ENCODE measurements around the gene NEK9. TPM values are rescaled to one million over a fixed set of nuclear protein-coding genes. Genes with fewer than 3 reads are reported as not detected.

Gene NEK9
- total and polyA plus RNA-seq, 10 of the 15 experiments (the other 5 are each of a cell fraction or from before 2014, with no cell fraction given), result 6.0 to 78.8 (median 44.7) TPM

DNA sequence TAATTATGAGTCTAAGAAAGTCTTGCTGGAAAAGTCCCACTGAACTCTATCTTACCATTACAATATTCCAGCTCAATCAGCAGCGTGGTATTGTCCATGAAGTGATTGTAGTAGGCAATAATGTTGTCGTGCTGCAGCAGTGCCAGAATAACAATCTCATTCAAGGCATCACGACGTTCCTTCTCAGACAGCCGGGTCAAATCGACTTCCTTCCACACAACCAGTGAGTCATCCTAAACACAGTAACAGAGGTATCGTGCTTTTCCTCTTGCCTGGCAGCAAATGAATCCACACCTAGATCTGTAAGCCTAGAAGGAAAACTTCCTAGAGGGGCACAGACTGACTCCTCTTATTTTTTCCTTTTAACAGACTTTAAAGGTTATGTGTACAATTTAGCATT is 2.9 kb downstream of the NEK9 start:
- no peak overlapping the region; the same call in 1 of the 2 replicates for H3K4me3 ChIP-seq
- in situ Hi-C loops (cut with MboI) (loop anchor here (10.0 kb wide), 2 partner anchors 361 to 531 kb away; no protein-coding TSS in a partner anchor), intact Hi-C loops (cut with micrococcal nuclease; ENCODE audit: unreplicated experiment) (no loop called here)
- WGBS (ENCODE audit: insufficient coverage, insufficient replicate concordance, low lambda C conversion rate, missing lambda C conversion rate), result 57% methylated on average over 7 of the region's 7 CpGs
- H2AFZ ChIP-seq (ENCODE audit: control insufficient read depth, low read depth, low read length), result no peak overlapping the region
- H3K9ac ChIP-seq (ENCODE audit: control insufficient read depth, insufficient read depth, low read length), result no peak overlapping the region
- H3K9me3 ChIP-seq (replicated peaks; ENCODE audit: control insufficient read depth, insufficient read depth, low read length), result no peaks in the 10 kb centered on the region
- H3K4me1 ChIP-seq (ENCODE audit: control insufficient read depth, insufficient read depth, low read length), result peaks cover 7% of the 10 kb centered on the region
- H3K27ac ChIP-seq (ENCODE audit: control insufficient read depth, insufficient read depth), result no peak overlapping the region
- ChIA-PET RAD21 (ENCODE audit: unreplicated experiment) (no interaction called here), CTCF (interaction anchor here (0.6 to 11.2 kb wide), 5 partner anchors 36 to 530 kb away, joined by 3 to 279 read pairs (median 5); no protein-coding TSS in a partner anchor), POLR2A (interaction anchor here (0.6 to 1.1 kb wide), 4 partner anchors 58 to 180 kb away, joined by 3 to 4 read pairs (median 3); no protein-coding TSS in a partner anchor), SMC1A (ENCODE audit: uncharacterized antibody, unreplicated experiment) (interaction anchor here (0.6 to 1.8 kb wide), 7 partner anchors 14 to 530 kb away, joined by 3 to 8 read pairs (median 3); no protein-coding TSS in a partner anchor)
- ATAC-seq (no peak), FAIRE-seq (no peak), DNase-seq (ENCODE audit: low read depth, low spot score) (no peak)
- no peaks in the 10 kb centered on the region for H4K20me1 ChIP-seq (ENCODE audit: control insufficient read depth, insufficient read depth)
- H3K4me2 ChIP-seq (ENCODE audit: control insufficient read depth, insufficient read depth), result no peak overlapping the region
- no peak for TF ChIP-seq TBL1XR1 (IDR thresholded peaks at IDR 0.05; ENCODE audit: low read depth, low read length)
- no peak for TF ChIP-seq CBX3 (IDR thresholded peaks at IDR 0.05; ENCODE audit: borderline replicate concordance, low read depth)
- no peak for TF ChIP-seq WRNIP1 (IDR thresholded peaks at IDR 0.05; ENCODE audit: borderline replicate concordance, low read depth, low read length)
- no peak for TF ChIP-seq HCFC1 (IDR thresholded peaks at IDR 0.05; ENCODE audit: low read length)
- TF ChIP-seq, protein P1, sequence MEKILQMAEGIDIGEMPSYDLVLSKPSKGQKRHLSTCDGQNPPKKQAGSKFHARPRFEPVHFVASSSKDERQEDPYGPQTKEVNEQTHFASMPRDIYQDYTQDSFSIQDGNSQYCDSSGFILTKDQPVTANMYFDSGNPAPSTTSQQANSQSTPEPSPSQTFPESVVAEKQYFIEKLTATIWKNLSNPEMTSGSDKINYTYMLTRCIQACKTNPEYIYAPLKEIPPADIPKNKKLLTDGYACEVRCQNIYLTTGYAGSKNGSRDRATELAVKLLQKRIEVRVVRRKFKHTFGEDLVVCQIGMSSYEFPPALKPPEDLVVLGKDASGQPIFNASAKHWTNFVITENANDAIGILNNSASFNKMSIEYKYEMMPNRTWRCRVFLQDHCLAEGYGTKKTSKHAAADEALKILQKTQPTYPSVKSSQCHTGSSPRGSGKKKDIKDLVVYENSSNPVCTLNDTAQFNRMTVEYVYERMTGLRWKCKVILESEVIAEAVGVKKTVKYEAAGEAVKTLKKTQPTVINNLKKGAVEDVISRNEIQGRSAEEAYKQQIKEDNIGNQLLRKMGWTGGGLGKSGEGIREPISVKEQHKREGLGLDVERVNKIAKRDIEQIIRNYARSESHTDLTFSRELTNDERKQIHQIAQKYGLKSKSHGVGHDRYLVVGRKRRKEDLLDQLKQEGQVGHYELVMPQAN (conservative IDR thresholded peaks at IDR 0.05), result no peak
- no peak for TF ChIP-seq SMC3 (IDR thresholded peaks at IDR 0.05; ENCODE audit: borderline replicate concordance, low read length)
- peak; percentile 34; the same call in 1 of the 2 replicates for TF ChIP-seq CREB1 (IDR thresholded peaks at IDR 0.05; ENCODE audit: low read depth)
- no peaks in the 10 kb centered on the region for H3K27me3 ChIP-seq (replicated peaks in 1 of 2; ENCODE audit: control insufficient read depth in 2 of 2, insufficient read depth in 2 of 2, low read length in 1 of 2)
- peaks cover 32% of the 10 kb centered on the region for H3K79me2 ChIP-seq (ENCODE audit: control insufficient read depth, insufficient read depth, low read length)
- H3K36me3 ChIP-seq (ENCODE audit: control insufficient read depth in 2 of 2, insufficient read depth in 2 of 2, low read length in 1 of 2), result peaks cover 0 to 3% of the 10 kb centered on the region in 2 experiments; a peak in 1 of 4 replicates
- no TSS peak for BruUV-seq (replicated peaks)
